Measurements from ENCODE around the gene DOK3.
"Not testable (repeated sequence)": the region's sequence is repeated elsewhere in the genome, so short reads cannot be mapped to it uniquely, and the experiment has no call there.

DOK3 gene

GRCh38 chr5:177496727-177497291 lies 12.8 kb downstream of the DOK3 start:
- DNase-seq (ENCODE audit: low read depth): no peak

- no peak for DNase-seq (ENCODE audit: low read depth)
These were observed 13.4 kb downstream of the DOK3 start for GRCh38 chr5:177496070-177496726.

GRCh38 chr5:177495243-177496060 lies 14.2 kb downstream of the DOK3 start:
- DNase-seq (ENCODE audit: low read depth): no peak

GRCh38 chr5:177494346-177495195 lies 15.1 kb downstream of the DOK3 start:
- no peak for DNase-seq (ENCODE audit: low read depth)

- DNase-seq (ENCODE audit: low read depth): no peak
These were observed 15.8 kb downstream of the DOK3 start for GRCh38 chr5:177493795-177494345.

GRCh38 chr5:177492841-177493240 lies 16.8 kb downstream of the DOK3 start:
- DNase-seq (ENCODE audit: low read depth): no peak

- no peak for DNase-seq (ENCODE audit: low read depth)
These were observed 17.5 kb downstream of the DOK3 start for GRCh38 chr5:177491983-177492746.

- DNase-seq (ENCODE audit: low read depth): no peak
These were observed 18.1 kb downstream of the DOK3 start for GRCh38 chr5:177491429-177491945.

- DNase-seq (ENCODE audit: low read depth): no peak
These were observed 18.6 kb downstream of the DOK3 start for GRCh38 chr5:177490992-177491391.

GRCh38 chr5:177490311-177490991 lies 19.2 kb downstream of the DOK3 start:
- DNase-seq (ENCODE audit: low read depth): no peak

- no peak for DNase-seq (ENCODE audit: low read depth)
These were observed 20.4 kb downstream of the DOK3 start for GRCh38 chr5:177489119-177489716.

GRCh38 chr5:177487975-177488374 lies 21.7 kb downstream of the DOK3 start:
- no peak for DNase-seq (ENCODE audit: low read depth)

- DNase-seq (ENCODE audit: low read depth): no peak
These were observed 22.5 kb downstream of the DOK3 start for GRCh38 chr5:177487144-177487543.

- no peak for DNase-seq (ENCODE audit: low read depth)
These were observed 23.4 kb downstream of the DOK3 start for GRCh38 chr5:177486256-177486655.

GRCh38 chr5:177485753-177486152 lies 23.9 kb downstream of the DOK3 start:
- DNase-seq (ENCODE audit: low read depth): not testable (repeated sequence)

GRCh38 chr5:177484902-177485549 lies 24.6 kb downstream of the DOK3 start:
- no peak for DNase-seq (ENCODE audit: low read depth)

- DNase-seq (ENCODE audit: low read depth): no peak
These were observed 25.4 kb downstream of the DOK3 start for GRCh38 chr5:177483994-177484901.

- no peak for DNase-seq (ENCODE audit: low read depth)
These were observed 26.6 kb downstream of the DOK3 start for GRCh38 chr5:177483042-177483441.
